B cell (primary cell): ENCODE data around the gene PYDC1. TPM values are rescaled to one million over a fixed set of nuclear protein-coding genes. Genes with fewer than 3 reads are reported as not detected.
"Not testable (repeated sequence)": the region's sequence is repeated elsewhere in the genome, so short reads cannot be mapped to it uniquely, and the experiment has no call there.

Source experiments
- ATAC-seq: fragments of 200-7000 bp; cut with Tn5 transposase; one replicate; pipeline ENCODE4 v1.10.0; 2021; ENCODE audit warnings: low read depth, mild to moderate bottlenecking, moderate number of reproducible peaks, moderate library complexity
- CTCF ChIA-PET: fragments of 350-600 bp; sonication (Branson Sonifier 250); formaldehyde crosslinking; loops from one replicate; lab custom pipeline; 2021; ENCODE audit warnings: antibody characterized with exemption, inconsistent platforms; lab: Charles Lee
- POLR2A ChIA-PET: fragments of 350-600 bp; sonication (Branson Sonifier 250); formaldehyde crosslinking; loops from one replicate; lab custom pipeline; 2021; ENCODE audit warnings: antibody characterized with exemption; lab: Charles Lee
- DNase-seq: peaks from one replicate; pipeline ENCODE4 v3.0.0; 2013
- H2AFZ ChIP-seq: 2 replicates; pipeline ENCODE4 v1.6.1; 2012; ENCODE audit warnings: mild to moderate bottlenecking, low read depth, low read length; ENCODE audit not compliant: insufficient read depth, poor library complexity, severe bottlenecking
- H3K27ac ChIP-seq, 2 donors: 1 replicate in 1 of 2; 2 replicates in 1 of 2; pipeline ENCODE4 v1.5.1; 2012 to 2013; ENCODE audit warnings: low read length in 2 of 2, mild to moderate bottlenecking in 2 of 2, moderate library complexity in 1 of 2
- H3K27me3 ChIP-seq, 4 experiments: fragments of 200-600 bp in 1 of 4; sonication (generic) in 1 of 4; replicated peaks in 1 of 4; 1 replicate in 2 of 4; 2 replicates in 2 of 4; pipeline versions ENCODE4 v1.6.1 to v1.7.0; 2013 to 2016; ENCODE audit warnings: low read length in 3 of 4, mild to moderate bottlenecking in 2 of 4, mixed read lengths in 1 of 4, moderate library complexity in 1 of 4; ENCODE audit not compliant: insufficient read depth in 4 of 4, control insufficient read depth in 3 of 4; ENCODE audit errors: control extremely low read depth in 1 of 4
- H3K36me3 ChIP-seq, 2 experiments: replicated peaks in 1 of 2; 1 replicate in 1 of 2; 2 replicates in 1 of 2; pipeline versions ENCODE4 v1.6.1 to v1.7.1; 2013; ENCODE audit warnings: low read length in 1 of 2; ENCODE audit not compliant: insufficient read depth in 2 of 2, control insufficient read depth in 1 of 2; ENCODE audit errors: control extremely low read depth in 1 of 2, extremely low read depth in 1 of 2
- H3K4me1 ChIP-seq, 2 donors: fragments of 200-600 bp in 1 of 2; sonication (generic) in 1 of 2; 1 replicate in 1 of 2; 2 replicates in 1 of 2; pipeline versions ENCODE4 v1.5.1 to v1.6.1; 2013 to 2017; ENCODE audit warnings: low read length in 2 of 2; ENCODE audit not compliant: control insufficient read depth in 2 of 2, insufficient read depth in 2 of 2
- H3K4me2 ChIP-seq: replicated peaks from 2 replicates; pipeline ENCODE3; 2012; ENCODE audit warnings: mild to moderate bottlenecking, low read depth, low read length; ENCODE audit not compliant: poor library complexity, severe bottlenecking
- H3K4me3 ChIP-seq, 5 experiments: fragments of 200-600 bp in 1 of 5; sonication (generic) in 1 of 5; 1 replicate in 3 of 5; 2 replicates in 2 of 5; pipeline versions ENCODE4 v1.5.1 to v1.7.0; 2011 to 2016; ENCODE audit warnings: low read length in 4 of 5, mild to moderate bottlenecking in 4 of 5, low read depth in 2 of 5, control low read depth in 1 of 5, moderate library complexity in 1 of 5; ENCODE audit not compliant: insufficient read depth in 1 of 5; ENCODE audit errors: control extremely low read depth in 1 of 5, extremely low read depth in 1 of 5
- H3K79me2 ChIP-seq: fragments of 200-600 bp; sonication (generic); one replicate; pipeline ENCODE4 v1.6.0; 2016; ENCODE audit warnings: low read length; ENCODE audit not compliant: control insufficient read depth, insufficient read depth
- H3K9ac ChIP-seq: fragments of 200-600 bp; sonication (generic); 2 replicates; pipeline ENCODE4 v1.6.1; 2017; ENCODE audit warnings: mild to moderate bottlenecking, low read length, moderate library complexity
- H3K9me3 ChIP-seq, 3 donors: one replicate each; pipeline versions ENCODE4 v1.6.1 to v1.7.1; 2013; ENCODE audit warnings: low read length in 2 of 3; ENCODE audit not compliant: control insufficient read depth in 2 of 3, insufficient read depth in 1 of 3; ENCODE audit errors: control extremely low read depth in 1 of 3
- H4K20me1 ChIP-seq: 2 replicates; pipeline ENCODE4 v1.6.0; 2012; ENCODE audit warnings: mild to moderate bottlenecking, low read length; ENCODE audit not compliant: insufficient read depth, control insufficient read depth, poor library complexity, severe bottlenecking
- H3K27ac Mint-ChIP-seq: one replicate; pipeline ENCODE4 v1.8.0; 2021; ENCODE audit warnings: mixed read lengths
- H3K27me3 Mint-ChIP-seq: one replicate; pipeline ENCODE4 v1.8.0; 2021; ENCODE audit warnings: mixed read lengths
- H3K4me1 Mint-ChIP-seq: one replicate; pipeline ENCODE4 v1.8.0; 2021; ENCODE audit warnings: mixed read lengths
- H3K4me3 Mint-ChIP-seq: one replicate; pipeline ENCODE4 v1.8.0; 2021; ENCODE audit warnings: mixed read lengths
- H3K9me3 Mint-ChIP-seq: one replicate; pipeline ENCODE4 v1.8.0; 2022; ENCODE audit warnings: mixed read lengths; ENCODE audit not compliant: insufficient read depth
- EZH2 ChIP-seq: IDR thresholded peaks from 2 replicates; pipeline ENCODE4 v1.6.1; 2012; ENCODE audit warnings: borderline replicate concordance, low read depth, mild to moderate bottlenecking, moderate library complexity, low read length; ENCODE audit not compliant: insufficient read depth, poor library complexity, severe bottlenecking
- WGBS: methylation state at CpG from one replicate; pipeline ENCODE4 v1.1.5; 2013; ENCODE audit warnings: missing lambda C conversion rate; ENCODE audit not compliant: insufficient coverage; 5-methylcytosine and 5-hydroxymethylcytosine counted together
- intact Hi-C: fragments of 100-400 bp; cut with micrococcal nuclease; formaldehyde crosslinking; loops from one replicate; pipeline ENCODE4 v1.10.0; 2022
- polyA plus RNA-seq: library from polyadenylated mRNA; depleted of rRNA; stranded (reverse); fragments of >200 nt; gene quantifications from 2 replicates; pipeline ENCODE4 v1.2.3, GENCODE V29; 2012
- total RNA-seq, 2 donors: library from RNA; stranded (reverse); fragments of 120-200 nt in 1 of 2; gene quantifications; 1 replicate in 1 of 2; 2 replicates in 1 of 2; pipeline versions ENCODE4 v1.2.3 to v1.2.4, GENCODE V29; 2013 to 2022
- TF ChIP-seq, protein P1 (sequence below): fragments of 200-600 bp; IDR thresholded peaks from one replicate; pipeline ENCODE4 v1.8.0; 2022; ENCODE audit warnings: antibody characterized with exemption, mild to moderate bottlenecking

Gene PYDC1
- total and polyA plus RNA-seq, 2 donors (not counting 1 experiment from before 2014, with no cell fraction given) = not detected

- Histone ChIP-seq H3K9ac (no peak overlapping the region), H3K79me2 (no peaks in the 10 kb centered on the region), H3K27me3 (peaks cover 0 to 19% (median 5%) of the 10 kb centered on the region in 4 experiments), H3K4me1 (peaks cover 11 to 19% of the 10 kb centered on the region in 2 donors), H4K20me1 (no peaks in the 10 kb centered on the region), H3K9me3 (no peaks in the 10 kb centered on the region), H3K36me3 (no peaks in the 10 kb centered on the region), H3K4me2 (no peak overlapping the region), H3K27ac (no peak overlapping the region), H2AFZ (no peak overlapping the region), H3K4me3 (no peak overlapping the region)
- ChIA-PET POLR2A (no interaction called here), CTCF (no interaction called here)
- Mint-ChIP-seq H3K9me3 (no peaks in the 10 kb centered on the region), H3K4me3 (no peak overlapping the region), H3K27me3 (no peaks in the 10 kb centered on the region), H3K4me1 (peaks cover 13% of the 10 kb centered on the region), H3K27ac (no peak overlapping the region)
- DNase-seq (no peak), ATAC-seq (no peak)
- intact Hi-C loops = no loop called here
- TF ChIP-seq EZH2 = no peak
- TF ChIP-seq, protein P1, sequence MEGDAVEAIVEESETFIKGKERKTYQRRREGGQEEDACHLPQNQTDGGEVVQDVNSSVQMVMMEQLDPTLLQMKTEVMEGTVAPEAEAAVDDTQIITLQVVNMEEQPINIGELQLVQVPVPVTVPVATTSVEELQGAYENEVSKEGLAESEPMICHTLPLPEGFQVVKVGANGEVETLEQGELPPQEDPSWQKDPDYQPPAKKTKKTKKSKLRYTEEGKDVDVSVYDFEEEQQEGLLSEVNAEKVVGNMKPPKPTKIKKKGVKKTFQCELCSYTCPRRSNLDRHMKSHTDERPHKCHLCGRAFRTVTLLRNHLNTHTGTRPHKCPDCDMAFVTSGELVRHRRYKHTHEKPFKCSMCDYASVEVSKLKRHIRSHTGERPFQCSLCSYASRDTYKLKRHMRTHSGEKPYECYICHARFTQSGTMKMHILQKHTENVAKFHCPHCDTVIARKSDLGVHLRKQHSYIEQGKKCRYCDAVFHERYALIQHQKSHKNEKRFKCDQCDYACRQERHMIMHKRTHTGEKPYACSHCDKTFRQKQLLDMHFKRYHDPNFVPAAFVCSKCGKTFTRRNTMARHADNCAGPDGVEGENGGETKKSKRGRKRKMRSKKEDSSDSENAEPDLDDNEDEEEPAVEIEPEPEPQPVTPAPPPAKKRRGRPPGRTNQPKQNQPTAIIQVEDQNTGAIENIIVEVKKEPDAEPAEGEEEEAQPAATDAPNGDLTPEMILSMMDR = no peak
- 97% methylated on average over 3 of the region's 3 CpGs for WGBS
Measured at GRCh38 chr16:31246296-31246695, 29.4 kb upstream of the PYDC1 start.

DNA sequence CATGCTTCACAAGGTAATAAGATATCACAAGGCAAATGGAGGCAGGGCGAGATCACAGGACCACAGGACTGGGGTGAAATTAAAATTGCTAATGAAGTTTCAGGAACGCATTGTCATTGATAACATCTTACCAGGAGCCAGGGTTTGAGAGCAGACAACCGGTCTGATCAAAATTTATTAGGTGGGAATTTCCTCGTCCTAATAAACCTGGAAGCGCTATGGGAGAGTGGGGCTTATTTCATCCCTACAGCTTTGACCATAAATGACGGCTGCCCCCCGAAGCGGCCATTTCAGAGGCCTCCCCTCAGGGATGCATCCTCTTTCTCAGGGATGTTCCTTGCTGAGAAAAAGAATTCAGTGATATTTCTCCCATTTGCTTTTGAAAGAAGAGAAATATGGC lies 28.7 kb upstream of the PYDC1 start:
- H3K4me2 ChIP-seq, H3K4me3 Mint-ChIP-seq, H3K79me2 ChIP-seq, DNase-seq, ATAC-seq, H3K27ac ChIP-seq, H3K27me3 Mint-ChIP-seq, H3K36me3 ChIP-seq, H3K9me3 Mint-ChIP-seq, CTCF ChIA-PET, H3K4me3 ChIP-seq, H3K9me3 ChIP-seq, H4K20me1 ChIP-seq, H3K27ac Mint-ChIP-seq, POLR2A ChIA-PET, H2AFZ ChIP-seq, H3K9ac ChIP-seq: not testable (repeated sequence)
- intact Hi-C loops = loop anchor here (2.0 kb wide), 1 partner anchor 13 kb away; the partner anchor contains the start of gene ITGAM
- H3K4me1 Mint-ChIP-seq = peaks cover 13% of the 10 kb centered on the region
- Histone ChIP-seq H3K27me3 (peaks cover 0 to 15% (median 5%) of the 10 kb centered on the region in 4 experiments), H3K4me1 (peaks cover 11 to 19% of the 10 kb centered on the region in 2 donors)
- WGBS = 92% methylated on average over 4 of the region's 8 CpGs
